K562 (cell line): ENCODE data around the gene RXRA. TPM values are rescaled to one million over a fixed set of nuclear protein-coding genes. Genes with fewer than 3 reads are reported as not detected.

ENCODE experiments used
- ETS1 ChIP-seq: conservative IDR thresholded peaks from 2 replicates; pipeline ENCODE4 v1.6.1; 2011; ENCODE audit warnings: low read depth, mild to moderate bottlenecking, low read length; ENCODE audit not compliant: control insufficient read depth
- GABPA ChIP-seq: fragments of 200-800 bp; sonication (Bioruptor generic); conservative IDR thresholded peaks from 2 replicates; pipeline ENCODE4 v1.6.1; 2016; ENCODE audit warnings: low read depth, missing genetic modification characterization, missing compliant biosample characterization
- MNT ChIP-seq, 2 experiments: fragments of 450-650 bp; conservative IDR thresholded peaks; 2 replicates each; pipeline ENCODE4 v1.6.1; 2017; ENCODE audit warnings: mild to moderate bottlenecking in 2 of 2, moderate library complexity in 2 of 2
- NRF1 ChIP-seq, 2 experiments: fragments of 450-650 bp; IDR thresholded peaks in 1 of 2; conservative IDR thresholded peaks in 1 of 2; 2 replicates each; pipeline ENCODE4 v1.6.1; 2014; ENCODE audit warnings: mild to moderate bottlenecking in 2 of 2
- PCBP1 ChIP-seq: fragments of 200-400 bp; formaldehyde crosslinking; IDR thresholded peaks from 2 replicates; pipeline ENCODE4 v1.6.1; 2018; ENCODE audit warnings: mild to moderate bottlenecking, low read depth, low read length; ENCODE audit not compliant: poor library complexity, severe bottlenecking
- POLR2G ChIP-seq: fragments of 200-400 bp; formaldehyde crosslinking; IDR thresholded peaks from 2 replicates; pipeline ENCODE4 v1.6.1; 2017; ENCODE audit warnings: low read depth, mild to moderate bottlenecking, antibody characterized with exemption, low read length, moderate library complexity
- ZFP36 ChIP-seq: fragments of 150-350 bp; IDR thresholded peaks from 2 replicates; pipeline ENCODE4 v1.6.1; 2018; ENCODE audit warnings: low read length, low read depth; ENCODE audit not compliant: partially characterized antibody
- ZNF324 ChIP-seq: fragments of 250-450 bp; sonication (Bioruptor Pico); IDR thresholded peaks from 2 replicates; pipeline ENCODE4 v1.4.0; 2020; ENCODE audit warnings: mild to moderate bottlenecking
- ZNF398 ChIP-seq: fragments of 250-450 bp; sonication (Bioruptor Pico); IDR thresholded peaks from 2 replicates; pipeline ENCODE4 v1.8.0; 2021; ENCODE audit warnings: moderate library complexity, mild to moderate bottlenecking, inconsistent platforms
- ZNF407 ChIP-seq: fragments of 450-650 bp; IDR thresholded peaks from 2 replicates; pipeline ENCODE4 v1.6.1; 2016; ENCODE audit warnings: low read depth
- ZNF584 ChIP-seq: fragments of 200-800 bp; sonication (Bioruptor generic); IDR thresholded peaks from 2 replicates; pipeline ENCODE4 v1.6.1; 2016; ENCODE audit warnings: low read depth, mild to moderate bottlenecking, missing genetic modification characterization, missing compliant biosample characterization
- ZNF75A ChIP-seq: fragments of 450-650 bp; formaldehyde crosslinking; IDR thresholded peaks from 2 replicates; pipeline ENCODE4 v1.4.0; 2020; ENCODE audit warnings: mild to moderate bottlenecking
- polyA plus RNA-seq, 8 experiments: library from polyadenylated mRNA; depleted of rRNA in 4 of 8; stranded (reverse) in 5 of 8; unstranded in 3 of 8; fragments of >200 nt; fragmentation: Nextera tagmentation in 2 of 8; fragmentation: Illumina TruSeq in 1 of 8; extraction: Ambion mirVana in 2 of 8; extraction: Trizol in 1 of 8; gene quantifications; 2 replicates each; pipeline versions ENCODE4 v1.2.1 to v1.2.3, GENCODE V29; 2011 to 2014; ENCODE audit warnings: inconsistent platforms in 1 of 8, missing spikeins in 1 of 8
- total RNA-seq, 7 experiments: library from RNA; depleted of rRNA in 6 of 7; stranded (reverse); fragments of >200 nt in 6 of 7; fragmentation: Illumina TruSeq in 2 of 7; extraction: Trizol in 2 of 7; gene quantifications; 2 replicates each; pipeline versions ENCODE4 v1.2.1 to v1.2.3, GENCODE V29; 2011 to 2021; ENCODE audit warnings: low replicate concordance in 1 of 7

RXRA gene
- total and polyA plus RNA-seq, 9 of the 15 experiments (the other 6 are each of a cell fraction or from before 2014, with no cell fraction given) = 0.35 to 23.6 (median 4.6) TPM

GRCh38 chr9:134344068-134344799, 18.0 kb downstream of the RXRA start (continued):
- TF ChIP-seq ZNF407 = no peak
- TF ChIP-seq ZNF324 (CRISPR knock-in tag) = no peak
- TF ChIP-seq GABPA (tag) = 0 out of 2 replicates have a peak, but pooled peaks have one; percentile 27
- no peak for TF ChIP-seq ZFP36
- TF ChIP-seq NRF1 (conservative IDR thresholded peaks at IDR 0.05 in 1 of 2, IDR thresholded peaks at IDR 0.05 in 1 of 2) = no peak
- TF ChIP-seq POLR2G = 0 out of 2 replicates have a peak, but pooled peaks have one; percentile 21
- no peak for TF ChIP-seq ZNF398 (CRISPR knock-in tag)
- no peak for TF ChIP-seq ZNF584
- TF ChIP-seq ZNF75A (CRISPR knock-in tag) = no peak
- no peak for TF ChIP-seq ETS1
- TF ChIP-seq MNT (conservative IDR thresholded peaks at IDR 0.05) = no peak
- no peak for TF ChIP-seq PCBP1
